Mesenteric fat pad (tissue), 1 donor: Measurements from ENCODE around the gene C16orf82. TPM values are rescaled to one million over a fixed set of nuclear protein-coding genes. Genes with fewer than 3 reads are reported as not detected.

Source experiments
- DNase-seq: peaks from one replicate; pipeline ENCODE4 v3.0.0-alpha.2; 2020; ENCODE audit warnings: low spot score
- long read RNA-seq: library from polyadenylated mRNA; unstranded; transcript quantifications from one replicate; pipeline ENCODE4 v2.0.0, GENCODE V29; 2020
- total RNA-seq: library from RNA; stranded (reverse); fragmentation: NEBNext Ultra II Directional; extraction: Animal tissue kit (Norgen Biotek cat#: 25700); gene quantifications from one replicate; pipeline ENCODE4 v1.2.1, GENCODE V29; 2021
- donor health status: DM: yes; HTN: yes; CAD: no.

Gene C16orf82
- not detected for total RNA-seq
- long read RNA-seq: 0 reads

GRCh38 chr16:27066668-27067537 is at the start of gene C16orf82:
Gene C16orf82 (plus strand): TSS chr16:27066927.
- DNase-seq: no peak

- DNase-seq: no peak
Observed at GRCh38 chr16:27020031-27020430, 46.7 kb upstream of the C16orf82 start.

GRCh38 chr16:27024010-27024409 is 42.7 kb upstream of the C16orf82 start:
- DNase-seq: no peak

GRCh38 chr16:27025581-27025980 is 41.1 kb upstream of the C16orf82 start:
- DNase-seq: no peak

GRCh38 chr16:27027971-27028370 is 38.8 kb upstream of the C16orf82 start:
- DNase-seq: no peak

- DNase-seq: no peak
Observed at GRCh38 chr16:27028591-27029110, 38.1 kb upstream of the C16orf82 start.

GRCh38 chr16:27029525-27029924 is 37.2 kb upstream of the C16orf82 start:
- DNase-seq: no peak

GRCh38 chr16:27033281-27033979 is 33.3 kb upstream of the C16orf82 start:
- no peak for DNase-seq

GRCh38 chr16:27040732-27041131 is 26.0 kb upstream of the C16orf82 start:
- peak; percentile 68 for DNase-seq

GRCh38 chr16:27046958-27047518 is 19.7 kb upstream of the C16orf82 start:
- no peak for DNase-seq

- DNase-seq: no peak
Observed at GRCh38 chr16:27048316-27048715, 18.4 kb upstream of the C16orf82 start.

- DNase-seq: no peak
Observed at GRCh38 chr16:27049117-27049516, 17.6 kb upstream of the C16orf82 start.

- DNase-seq: no peak
Observed at GRCh38 chr16:27052007-27052406, 14.7 kb upstream of the C16orf82 start.

- DNase-seq: no peak
Observed at GRCh38 chr16:27053996-27054395, 12.7 kb upstream of the C16orf82 start.

GRCh38 chr16:27058299-27058698 is 8.4 kb upstream of the C16orf82 start:
- no peak for DNase-seq

- no peak for DNase-seq
Observed at GRCh38 chr16:27070776-27071175, 4.0 kb downstream of the C16orf82 start.

GRCh38 chr16:27073733-27074132 is 7.0 kb downstream of the C16orf82 start:
- DNase-seq: no peak

GRCh38 chr16:27080895-27081294 is 14.2 kb downstream of the C16orf82 start:
- no peak for DNase-seq

GRCh38 chr16:27083861-27084261 is 17.1 kb downstream of the C16orf82 start:
- DNase-seq: peak; percentile 81

GRCh38 chr16:27084307-27085028 is 17.7 kb downstream of the C16orf82 start:
- DNase-seq: peak; percentile 77

- DNase-seq: peak; percentile 49
Observed at GRCh38 chr16:27085182-27085581, 18.5 kb downstream of the C16orf82 start.
